ENCODE measurements around the gene CCN6. TPM values are rescaled to one million over a fixed set of nuclear protein-coding genes. Genes with fewer than 3 reads are reported as not detected.

Gene CCN6
- not detected in 2 replicates for total RNA-seq

GRCh38 chr6:112054001-112054400 is at the start of gene CCN6:
CCN6 (plus strand) TSS chr6:112054104; CDS start chr6:112054358, 254 bp downstream.

GRCh38 chr6:112087136-112087911 is 33.4 kb downstream of the CCN6 start, which contains the start of the genes FAM229B and TUBE1:
FAM229B (plus strand) TSS chr6:112087591; CDS start chr6:112099284, 11,693 bp downstream.
TUBE1 (minus strand) TSS chr6:112087482; CDS start chr6:112087434, 48 bp downstream.

Other genes with a start within 250 kb of the CCN6 start
- 40.1 and 72.9 TPM in 2 replicates for gene FYN, start 180.7 kb upstream of the CCN6 start, total RNA-seq
- 31.0 and 49.9 TPM in 2 replicates for gene TUBE1, start 33.4 kb downstream of the CCN6 start, total RNA-seq
- gene FAM229B, start 33.5 kb downstream of the CCN6 start, total RNA-seq, result 14.0 and 35.9 TPM in 2 replicates
- 84.6 and 174 TPM in 2 replicates for gene LAMA4, start 200.5 kb downstream of the CCN6 start, total RNA-seq